Measurements from ENCODE around the gene FLG2. TPM values are rescaled to one million over a fixed set of nuclear protein-coding genes. Genes with fewer than 3 reads are reported as not detected.

Gene FLG2
- total and polyA plus RNA-seq, 2 of the 8 experiments (the other 6 are each of a cell fraction or from before 2014, with no cell fraction given), result not detected

Small RNAs within 50 kb of the gene (small RNA-seq; reads per million reads assigned to genes)
- not detected for gene HMGN3P1 (ENCODE audit: insufficient read depth)

Other genes with a start within 250 kb of the FLG2 start
- 0.06 and 0.07 TPM in 2 replicates for gene TCHH, start 244.6 kb downstream of the FLG2 start, total RNA-seq (2021; fragmentation: NEBNext Ultra II Directional; extraction: Animal tissue kit (Norgen Biotek cat#: 25700))
- 0.02 and 0.03 TPM in 2 replicates for gene TCHH, start 244.6 kb downstream of the FLG2 start, polyA plus RNA-seq (2011; rRNA removed)
- gene RPTN, start 200.8 kb downstream of the FLG2 start, total RNA-seq (2021; fragmentation: NEBNext Ultra II Directional; extraction: Animal tissue kit (Norgen Biotek cat#: 25700)), result not detected in 2 replicates
- not detected in 2 replicates for gene RPTN, start 200.8 kb downstream of the FLG2 start, polyA plus RNA-seq (2011; rRNA removed)
- not detected in 2 replicates for gene HRNR, start 135.8 kb downstream of the FLG2 start, total RNA-seq (2021; fragmentation: NEBNext Ultra II Directional; extraction: Animal tissue kit (Norgen Biotek cat#: 25700))
- gene HRNR, start 135.8 kb downstream of the FLG2 start, polyA plus RNA-seq (2011; rRNA removed), result not detected in 2 replicates
- not detected in 2 replicates for gene FLG, start 34.8 kb downstream of the FLG2 start, total RNA-seq (2021; fragmentation: NEBNext Ultra II Directional; extraction: Animal tissue kit (Norgen Biotek cat#: 25700))
- gene FLG, start 34.8 kb downstream of the FLG2 start, polyA plus RNA-seq (2011; rRNA removed), result not detected in 2 replicates
- gene CRNN, start 54.3 kb upstream of the FLG2 start, total RNA-seq (2021; fragmentation: NEBNext Ultra II Directional; extraction: Animal tissue kit (Norgen Biotek cat#: 25700)), result not detected in 2 replicates
- gene CRNN, start 54.3 kb upstream of the FLG2 start, polyA plus RNA-seq (2011; rRNA removed), result not detected in 2 replicates
- gene LCE5A, start 150.8 kb upstream of the FLG2 start, total RNA-seq (2021; fragmentation: NEBNext Ultra II Directional; extraction: Animal tissue kit (Norgen Biotek cat#: 25700)), result not detected in 2 replicates
- gene LCE5A, start 150.8 kb upstream of the FLG2 start, polyA plus RNA-seq (2011; rRNA removed), result not detected in 2 replicates
- not detected in 2 replicates for gene CRCT1, start 154.5 kb upstream of the FLG2 start, total RNA-seq (2021; fragmentation: NEBNext Ultra II Directional; extraction: Animal tissue kit (Norgen Biotek cat#: 25700))
- not detected in 2 replicates for gene CRCT1, start 154.5 kb upstream of the FLG2 start, polyA plus RNA-seq (2011; rRNA removed)
- not detected in 2 replicates for gene LCE3E, start 206.8 kb upstream of the FLG2 start, total RNA-seq (2021; fragmentation: NEBNext Ultra II Directional; extraction: Animal tissue kit (Norgen Biotek cat#: 25700))
- gene LCE3E, start 206.8 kb upstream of the FLG2 start, polyA plus RNA-seq (2011; rRNA removed), result not detected in 2 replicates
- gene LCE3D, start 220.5 kb upstream of the FLG2 start, total RNA-seq (2021; fragmentation: NEBNext Ultra II Directional; extraction: Animal tissue kit (Norgen Biotek cat#: 25700)), result not detected in 2 replicates
- not detected in 2 replicates for gene LCE3D, start 220.5 kb upstream of the FLG2 start, polyA plus RNA-seq (2011; rRNA removed)
- gene LCE3C, start 240.2 kb upstream of the FLG2 start, total RNA-seq (2021; fragmentation: NEBNext Ultra II Directional; extraction: Animal tissue kit (Norgen Biotek cat#: 25700)), result not detected in 2 replicates
- gene LCE3C, start 240.2 kb upstream of the FLG2 start, polyA plus RNA-seq (2011; rRNA removed), result not detected in 2 replicates